ENCODE data around the gene TENT4B.

The TENT4B gene

GRCh38 chr16:50271148-50272041 is 118.3 kb downstream of the TENT4B start:
- no peak for DNase-seq (ENCODE audit: low read depth)

GRCh38 chr16:50272111-50272571 is 119.0 kb downstream of the TENT4B start:
- DNase-seq (ENCODE audit: low read depth): no peak

- no peak for DNase-seq (ENCODE audit: low read depth)
Measured at GRCh38 chr16:50272687-50273381, 119.7 kb downstream of the TENT4B start.

- DNase-seq (ENCODE audit: low read depth): no peak
Measured at GRCh38 chr16:50273382-50273690, 120.2 kb downstream of the TENT4B start.

GRCh38 chr16:50273888-50274325 is 120.8 kb downstream of the TENT4B start:
- DNase-seq (ENCODE audit: low read depth): no peak

DNA sequence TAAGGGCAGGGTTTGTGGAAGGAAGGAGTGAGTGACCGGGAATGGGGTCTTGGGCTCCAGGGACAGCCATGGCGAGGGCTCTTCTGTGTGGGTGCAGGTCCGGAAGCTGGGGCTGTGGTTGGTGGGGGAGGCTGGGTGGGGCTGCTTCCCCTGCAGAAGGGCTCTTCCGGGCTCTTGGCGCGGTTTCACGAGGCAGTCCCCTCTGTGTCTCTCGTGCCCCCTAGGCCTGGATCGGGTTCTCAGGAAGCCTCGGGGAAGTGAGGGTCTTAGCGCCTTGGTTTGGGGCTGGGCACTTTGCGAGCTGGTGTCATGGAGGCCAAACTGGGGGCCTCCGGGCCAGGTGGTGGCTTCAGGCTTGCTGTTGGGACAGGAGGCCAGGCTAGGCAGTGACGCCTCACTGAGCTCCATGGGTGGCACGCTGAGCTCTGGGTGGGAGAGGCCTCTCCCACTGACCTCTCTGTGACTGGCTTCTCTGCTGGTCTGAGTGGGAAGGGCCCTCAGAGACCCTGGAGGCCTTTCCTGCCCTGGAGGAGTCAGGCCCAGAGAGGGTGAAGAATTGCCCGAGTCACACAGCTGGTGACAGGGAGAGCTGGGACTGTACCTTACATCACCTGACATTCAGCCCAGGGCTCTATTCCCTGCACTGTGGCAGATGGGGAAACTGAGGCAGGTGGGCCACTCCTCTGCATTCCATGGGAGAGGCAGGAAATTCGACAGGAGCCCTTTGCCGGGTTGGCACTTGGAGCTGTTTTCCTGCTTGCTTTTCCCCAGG is 121.4 kb downstream of the TENT4B start:
- DNase-seq (ENCODE audit: low read depth): no peak

DNA sequence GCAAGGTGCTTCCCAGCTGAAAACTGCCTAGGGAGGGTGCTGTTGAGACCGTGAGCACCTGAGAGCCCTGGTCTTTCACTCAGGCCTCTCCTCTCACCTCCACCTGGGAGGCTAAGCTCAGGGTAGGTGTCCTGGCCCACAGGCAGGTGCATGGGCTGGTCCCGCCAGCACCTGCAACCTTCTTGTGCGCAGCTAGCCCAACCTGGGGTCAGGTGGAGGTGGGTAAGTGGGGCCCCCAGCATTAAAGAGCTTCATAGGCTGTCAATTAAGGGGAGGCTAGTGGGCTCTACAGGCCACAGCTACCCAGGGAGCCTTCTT is 122.0 kb downstream of the TENT4B start:
- no peak for DNase-seq (ENCODE audit: low read depth)

- no peak for DNase-seq (ENCODE audit: low read depth)
Measured at GRCh38 chr16:50275428-50276325, 122.6 kb downstream of the TENT4B start.

GRCh38 chr16:50276326-50276640 is 123.2 kb downstream of the TENT4B start:
- no peak for DNase-seq (ENCODE audit: low read depth)

DNA sequence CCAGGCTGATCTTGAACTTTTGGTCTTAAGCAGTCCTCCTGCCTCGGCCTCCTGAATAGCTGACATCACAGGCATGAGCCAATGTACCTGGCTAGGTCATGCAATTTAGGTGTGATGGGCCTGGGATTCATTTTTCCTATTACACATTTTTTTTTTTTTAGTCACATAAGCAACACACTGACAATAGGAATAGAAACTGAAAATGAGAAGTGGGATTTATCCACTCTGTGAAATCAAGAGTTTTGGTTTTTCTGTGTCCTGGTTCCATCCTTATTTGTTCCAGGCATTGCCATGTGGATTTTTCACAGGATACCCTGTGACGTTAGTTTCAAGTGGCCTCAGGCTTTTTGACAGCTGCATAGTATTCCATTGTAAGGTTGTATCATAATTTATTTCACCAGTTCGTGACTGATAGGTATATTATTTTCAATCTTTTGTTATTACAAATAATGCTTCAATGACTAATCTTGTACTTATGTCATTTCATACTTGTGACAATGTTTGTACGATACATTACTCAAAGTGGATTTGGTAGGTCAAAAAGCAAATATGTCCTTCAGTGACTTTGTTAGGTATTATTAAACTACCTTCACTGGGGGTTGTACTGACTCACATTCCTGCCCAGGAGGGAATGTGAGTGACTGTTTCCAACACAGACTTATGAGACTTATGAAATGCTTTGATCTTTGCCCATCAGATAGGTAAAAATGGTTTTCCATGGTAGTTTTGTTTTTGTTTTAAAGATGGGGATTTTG is 123.9 kb downstream of the TENT4B start:
- no peak for DNase-seq (ENCODE audit: low read depth)

DNA sequence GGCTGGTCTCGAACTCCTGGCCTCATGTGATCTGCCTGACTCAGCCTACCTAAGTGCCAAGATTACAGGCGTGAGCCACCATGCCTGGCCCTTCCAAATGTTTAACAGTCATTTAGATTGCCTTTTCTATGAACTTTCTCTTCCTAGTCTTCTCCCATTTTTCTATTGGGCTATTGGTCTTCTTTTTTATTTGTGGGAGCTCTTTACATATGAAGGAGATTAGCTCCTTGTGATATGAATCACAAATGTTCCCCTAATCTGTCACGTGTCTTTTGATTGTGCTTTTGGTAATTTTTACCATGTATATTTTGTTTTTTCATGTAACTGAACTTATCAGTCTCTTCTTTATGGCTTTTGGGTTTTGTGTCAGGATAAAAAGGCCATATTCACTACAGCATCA is 125.1 kb downstream of the TENT4B start:
- no peak for DNase-seq (ENCODE audit: low read depth)

GRCh38 chr16:50279504-50279865 is 126.4 kb downstream of the TENT4B start:
- no peak for DNase-seq (ENCODE audit: low read depth)

DNA sequence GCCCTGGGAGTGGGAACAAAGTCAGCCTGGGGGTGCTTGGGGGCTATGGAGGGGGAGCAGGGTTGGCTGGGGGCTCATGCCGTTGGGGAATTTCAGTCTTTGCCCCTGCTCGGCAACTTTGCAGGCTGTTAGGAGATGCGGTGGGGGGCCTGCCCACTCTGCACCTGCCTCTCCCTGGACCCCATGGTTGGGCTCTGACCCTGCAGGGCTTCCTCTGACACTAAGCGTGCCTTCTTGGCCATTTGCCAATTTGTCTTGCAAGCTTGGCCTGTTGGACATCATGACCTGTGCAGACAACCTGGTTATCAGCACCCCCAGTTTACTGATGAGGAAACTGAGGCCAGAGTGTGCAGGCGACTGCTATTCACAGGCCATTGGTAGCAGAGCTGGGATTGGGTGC is 127.8 kb downstream of the TENT4B start:
- DNase-seq (ENCODE audit: low read depth): no peak
